ENCODE data around the gene PRM3.

- TF ChIP-seq, protein P1, sequence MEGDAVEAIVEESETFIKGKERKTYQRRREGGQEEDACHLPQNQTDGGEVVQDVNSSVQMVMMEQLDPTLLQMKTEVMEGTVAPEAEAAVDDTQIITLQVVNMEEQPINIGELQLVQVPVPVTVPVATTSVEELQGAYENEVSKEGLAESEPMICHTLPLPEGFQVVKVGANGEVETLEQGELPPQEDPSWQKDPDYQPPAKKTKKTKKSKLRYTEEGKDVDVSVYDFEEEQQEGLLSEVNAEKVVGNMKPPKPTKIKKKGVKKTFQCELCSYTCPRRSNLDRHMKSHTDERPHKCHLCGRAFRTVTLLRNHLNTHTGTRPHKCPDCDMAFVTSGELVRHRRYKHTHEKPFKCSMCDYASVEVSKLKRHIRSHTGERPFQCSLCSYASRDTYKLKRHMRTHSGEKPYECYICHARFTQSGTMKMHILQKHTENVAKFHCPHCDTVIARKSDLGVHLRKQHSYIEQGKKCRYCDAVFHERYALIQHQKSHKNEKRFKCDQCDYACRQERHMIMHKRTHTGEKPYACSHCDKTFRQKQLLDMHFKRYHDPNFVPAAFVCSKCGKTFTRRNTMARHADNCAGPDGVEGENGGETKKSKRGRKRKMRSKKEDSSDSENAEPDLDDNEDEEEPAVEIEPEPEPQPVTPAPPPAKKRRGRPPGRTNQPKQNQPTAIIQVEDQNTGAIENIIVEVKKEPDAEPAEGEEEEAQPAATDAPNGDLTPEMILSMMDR (IDR thresholded peaks at IDR 0.05) = no peak
- TF ChIP-seq POLR2A (IDR thresholded peaks at IDR 0.05) = no peak
- TF ChIP-seq POLR2AphosphoS5 (IDR thresholded peaks at IDR 0.05) = no peak
- no peak for TF ChIP-seq EP300 (IDR thresholded peaks at IDR 0.05)
Observed at GRCh38 chr16:11259655-11260595, 13.5 kb downstream of the PRM3 start.

Data from sigmoid colon (tissue), 4 donors.